Measurements from ENCODE around the gene CCL17.
"Not testable (repeated sequence)": the region's sequence is repeated elsewhere in the genome, so short reads cannot be mapped to it uniquely, and the experiment has no call there.

CCL17 gene

DNA sequence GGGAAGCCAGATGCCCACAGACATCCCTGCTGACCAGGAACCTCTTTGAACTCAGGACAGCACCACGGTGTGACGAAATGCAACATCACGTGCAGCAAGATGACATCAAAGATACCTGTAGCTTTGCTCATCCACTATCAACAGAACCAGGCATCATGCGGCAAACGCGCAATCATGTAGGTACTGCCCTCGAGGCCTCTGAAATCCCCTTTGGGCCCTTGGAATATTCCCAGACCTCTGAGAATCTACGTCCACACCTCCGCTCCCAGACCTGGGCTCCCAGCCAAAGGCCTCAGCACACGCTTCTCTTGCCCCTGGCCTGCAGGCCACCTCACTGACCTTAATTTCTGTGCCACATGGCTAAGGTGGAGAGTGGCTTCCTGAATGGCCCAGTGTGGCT is 25.0 kb upstream of the CCL17 start:
- no peak for DNase-seq

- DNase-seq: no peak
Observed at GRCh38 chr16:57380671-57381462, 23.7 kb upstream of the CCL17 start.

DNA sequence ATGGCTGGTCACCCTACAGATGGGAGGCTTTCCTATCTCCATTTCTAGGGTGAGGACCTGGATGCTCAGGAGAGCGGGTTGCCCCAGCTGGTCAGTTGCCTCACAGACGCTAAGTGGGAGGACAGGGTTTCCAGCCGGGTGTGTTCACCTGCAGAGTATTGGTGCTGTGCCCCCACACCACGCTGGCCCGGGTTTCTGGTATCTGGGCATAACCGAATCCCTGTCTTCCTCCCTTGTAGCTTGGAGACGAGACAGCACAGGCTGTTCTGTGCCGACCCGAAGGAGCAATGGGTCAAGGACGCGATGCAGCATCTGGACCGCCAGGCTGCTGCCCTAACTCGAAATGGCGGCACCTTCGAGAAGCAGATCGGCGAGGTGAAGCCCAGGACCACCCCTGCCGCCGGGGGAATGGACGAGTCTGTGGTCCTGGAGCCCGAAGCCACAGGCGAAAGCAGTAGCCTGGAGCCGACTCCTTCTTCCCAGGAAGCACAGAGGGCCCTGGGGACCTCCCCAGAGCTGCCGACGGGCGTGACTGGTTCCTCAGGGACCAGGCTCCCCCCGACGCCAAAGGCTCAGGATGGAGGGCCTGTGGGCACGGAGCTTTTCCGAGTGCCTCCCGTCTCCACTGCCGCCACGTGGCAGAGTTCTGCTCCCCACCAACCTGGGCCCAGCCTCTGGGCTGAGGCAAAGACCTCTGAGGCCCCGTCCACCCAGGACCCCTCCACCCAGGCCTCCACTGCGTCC is 22.6 kb upstream of the CCL17 start:
- no peak for DNase-seq

DNA sequence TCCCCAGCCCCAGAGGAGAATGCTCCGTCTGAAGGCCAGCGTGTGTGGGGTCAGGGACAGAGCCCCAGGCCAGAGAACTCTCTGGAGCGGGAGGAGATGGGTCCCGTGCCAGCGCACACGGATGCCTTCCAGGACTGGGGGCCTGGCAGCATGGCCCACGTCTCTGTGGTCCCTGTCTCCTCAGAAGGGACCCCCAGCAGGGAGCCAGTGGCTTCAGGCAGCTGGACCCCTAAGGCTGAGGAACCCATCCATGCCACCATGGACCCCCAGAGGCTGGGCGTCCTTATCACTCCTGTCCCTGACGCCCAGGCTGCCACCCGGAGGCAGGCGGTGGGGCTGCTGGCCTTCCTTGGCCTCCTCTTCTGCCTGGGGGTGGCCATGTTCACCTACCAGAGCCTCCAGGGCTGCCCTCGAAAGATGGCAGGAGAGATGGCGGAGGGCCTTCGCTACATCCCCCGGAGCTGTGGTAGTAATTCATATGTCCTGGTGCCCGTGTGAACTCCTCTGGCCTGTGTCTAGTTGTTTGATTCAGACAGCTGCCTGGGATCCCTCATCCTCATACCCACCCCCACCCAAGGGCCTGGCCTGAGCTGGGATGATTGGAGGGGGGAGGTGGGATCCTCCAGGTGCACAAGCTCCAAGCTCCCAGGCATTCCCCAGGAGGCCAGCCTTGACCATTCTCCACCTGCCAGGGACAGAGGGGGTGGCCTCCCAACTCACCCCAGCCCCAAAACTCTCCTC is 21.9 kb upstream of the CCL17 start:
- no peak for DNase-seq

DNA sequence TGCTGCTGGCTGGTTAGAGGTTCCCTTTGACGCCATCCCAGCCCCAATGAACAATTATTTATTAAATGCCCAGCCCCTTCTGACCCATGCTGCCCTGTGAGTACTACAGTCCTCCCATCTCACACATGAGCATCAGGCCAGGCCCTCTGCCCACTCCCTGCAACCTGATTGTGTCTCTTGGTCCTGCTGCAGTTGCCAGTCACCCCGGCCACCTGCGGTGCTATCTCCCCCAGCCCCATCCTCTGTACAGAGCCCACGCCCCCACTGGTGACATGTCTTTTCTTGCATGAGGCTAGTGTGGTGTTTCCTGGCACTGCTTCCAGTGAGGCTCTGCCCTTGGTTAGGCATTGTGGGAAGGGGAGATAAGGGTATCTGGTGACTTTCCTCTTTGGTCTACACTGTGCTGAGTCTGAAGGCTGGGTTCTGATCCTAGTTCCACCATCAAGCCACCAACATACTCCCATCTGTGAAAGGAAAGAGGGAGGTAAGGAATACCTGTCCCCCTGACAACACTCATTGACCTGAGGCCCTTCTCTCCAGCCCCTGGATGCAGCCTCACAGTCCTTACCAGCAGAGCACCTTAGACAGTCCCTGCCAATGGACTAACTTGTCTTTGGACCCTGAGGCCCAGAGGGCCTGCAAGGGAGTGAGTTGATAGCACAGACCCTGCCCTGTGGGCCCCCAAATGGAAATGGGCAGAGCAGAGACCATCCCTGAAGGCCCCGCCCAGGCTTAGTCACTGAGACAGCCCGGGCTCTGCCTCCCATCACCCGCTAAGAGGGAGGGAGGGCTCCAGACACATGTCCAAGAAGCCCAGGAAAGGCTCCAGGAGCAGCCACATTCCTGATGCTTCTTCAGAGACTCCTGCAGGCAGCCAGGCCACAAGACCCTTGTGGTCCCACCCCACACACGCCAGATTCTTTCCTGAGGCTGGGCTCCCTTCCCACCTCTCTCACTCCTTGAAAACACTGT is 21.0 kb upstream of the CCL17 start:
- no peak for DNase-seq

- no peak for DNase-seq
Observed at GRCh38 chr16:57384248-57385070, 20.1 kb upstream of the CCL17 start.

DNA sequence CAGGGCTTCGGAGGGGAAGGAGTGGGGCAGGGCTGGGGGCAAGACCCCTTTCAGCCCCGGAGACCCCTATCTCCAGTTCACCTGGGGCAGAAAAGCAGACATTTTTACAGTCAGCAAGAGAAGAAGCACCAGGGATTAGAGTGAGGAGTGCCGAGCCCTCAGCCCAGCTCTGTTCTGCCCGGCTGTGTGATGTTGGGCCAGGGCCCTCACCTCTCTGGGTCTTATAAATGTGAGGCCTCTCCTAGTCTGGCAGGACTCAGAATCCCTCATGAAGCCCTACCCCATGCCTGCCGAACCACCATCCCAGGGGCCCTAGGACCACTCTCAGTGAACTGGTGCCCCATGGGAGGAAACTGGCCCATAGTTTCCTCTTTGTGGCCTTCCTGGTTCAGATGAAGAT is 19.5 kb upstream of the CCL17 start:
- no peak for DNase-seq

GRCh38 chr16:57386381-57386951 is 18.1 kb upstream of the CCL17 start:
- DNase-seq: no peak

- no peak for DNase-seq
Observed at GRCh38 chr16:57387598-57388354, 16.8 kb upstream of the CCL17 start.

- no peak for DNase-seq
Observed at GRCh38 chr16:57388359-57389086, 16.0 kb upstream of the CCL17 start.

- no peak for DNase-seq
Observed at GRCh38 chr16:57389087-57389468, 15.5 kb upstream of the CCL17 start.

DNA sequence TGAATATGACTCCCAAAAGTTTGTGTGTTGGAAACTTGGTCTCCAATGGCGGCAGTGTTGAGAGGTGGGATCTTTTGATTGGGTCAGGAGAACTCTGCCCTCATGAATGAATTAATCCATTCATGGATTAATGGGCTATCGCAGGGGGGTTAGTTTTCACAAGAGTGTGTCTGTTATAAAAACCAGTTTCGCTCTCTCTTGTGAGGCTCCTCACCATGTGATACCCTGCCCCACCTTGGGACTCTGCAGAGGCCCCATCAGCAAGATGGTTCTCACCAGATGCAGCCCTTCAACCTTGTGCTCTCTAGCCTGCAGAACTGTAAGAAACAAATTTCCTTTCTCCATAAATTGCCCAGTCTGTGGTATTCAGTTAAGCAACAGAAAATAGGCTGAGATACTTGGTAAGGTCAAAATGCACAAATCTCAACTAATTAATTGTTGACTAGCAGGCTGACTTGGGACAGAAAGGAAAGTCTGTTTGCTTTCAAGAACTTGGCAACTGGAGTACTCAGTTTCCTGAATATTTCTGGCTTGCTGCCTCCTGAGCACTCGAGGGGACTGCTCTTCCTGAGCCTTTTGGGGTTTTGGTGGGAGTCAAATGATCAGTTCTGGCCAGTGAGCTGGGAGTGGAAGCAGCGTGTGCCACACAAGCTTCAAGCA is 13.8 kb upstream of the CCL17 start:
- DNase-seq: no peak

- DNase-seq: no peak
Observed at GRCh38 chr16:57391300-57391699, 13.3 kb upstream of the CCL17 start.

DNA sequence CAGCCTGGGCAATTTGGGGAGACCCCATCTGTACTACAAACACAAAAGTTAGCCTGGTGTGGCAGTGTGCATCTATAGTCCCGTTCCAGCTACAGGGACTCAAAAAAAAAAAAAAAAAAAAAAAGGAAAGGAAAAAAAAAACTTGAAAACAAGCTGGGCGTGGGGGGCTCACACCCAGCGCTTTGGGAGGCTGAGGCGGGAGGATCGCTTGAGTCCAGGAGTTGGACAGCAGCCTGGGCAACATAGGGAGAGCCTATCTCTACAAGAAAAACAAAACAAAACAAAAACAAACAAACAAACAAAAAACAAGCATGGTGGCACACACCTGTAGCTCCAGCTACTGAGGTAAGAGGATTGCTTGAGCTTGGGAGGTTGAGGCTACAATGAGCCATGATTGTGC is 12.9 kb upstream of the CCL17 start:
- no peak for DNase-seq

- no peak for DNase-seq
Observed at GRCh38 chr16:57392694-57393093, 11.9 kb upstream of the CCL17 start.

DNA sequence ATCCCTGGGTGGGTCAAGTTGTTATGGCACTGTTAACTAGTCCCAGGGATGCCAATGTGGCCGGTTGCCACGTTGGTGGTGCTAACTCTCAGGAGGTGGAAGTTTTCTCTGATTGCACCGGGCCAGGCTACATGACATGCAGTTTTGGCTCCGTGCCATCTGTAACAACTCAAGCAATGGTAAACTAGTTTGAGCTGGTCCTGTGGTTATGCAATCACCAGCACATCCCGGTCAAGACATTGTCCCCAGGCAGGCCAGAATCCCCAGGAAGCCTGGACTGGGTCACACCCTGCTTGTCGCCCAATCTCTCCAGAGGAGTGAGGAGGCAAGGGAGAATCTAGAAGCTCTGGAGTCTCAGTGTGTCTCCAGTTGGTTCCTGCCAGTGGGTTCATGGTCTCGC is 10.1 kb upstream of the CCL17 start:
- DNase-seq: no peak

GRCh38 chr16:57395026-57395425 is 9.5 kb upstream of the CCL17 start:
- no peak for DNase-seq

DNA sequence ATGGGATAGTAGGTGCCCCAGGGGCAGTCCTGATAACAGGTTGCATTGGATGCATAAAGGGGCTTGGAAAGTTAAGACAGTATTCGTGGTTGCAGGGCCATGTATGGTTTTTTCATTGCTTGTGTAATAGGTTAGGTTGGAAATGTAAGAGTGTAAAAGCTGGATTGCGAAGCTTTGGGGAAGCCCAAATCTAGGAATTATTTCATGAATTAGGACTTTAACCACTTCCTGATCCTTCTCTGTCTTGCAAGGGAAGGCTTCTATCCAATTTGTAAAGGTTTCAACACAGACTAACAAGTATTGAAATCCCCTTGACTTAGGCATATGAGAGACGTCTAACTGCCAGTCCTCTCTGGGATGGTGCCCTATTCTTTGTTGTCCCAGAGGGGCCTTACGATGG is 7.8 kb upstream of the CCL17 start:
- no peak for DNase-seq

GRCh38 chr16:57397493-57397892 is 7.1 kb upstream of the CCL17 start:
- DNase-seq: not testable (repeated sequence)
